Panc1 (cell line): Measurements from ENCODE around the gene LGALS13. TPM values are rescaled to one million over a fixed set of nuclear protein-coding genes. Genes with fewer than 3 reads are reported as not detected.
"Not testable (repeated sequence)": the region's sequence is repeated elsewhere in the genome, so short reads cannot be mapped to it uniquely, and the experiment has no call there.

ENCODE experiments used
- ATAC-seq: fragments of 200-7000 bp; cut with Tn5 transposase; 2 replicates; pipeline ENCODE4 v1.9.1; 2020; ENCODE audit warnings: mild to moderate bottlenecking, moderate library complexity
- BruUV-seq: library from RNA; stranded (reverse); fragments of 400-500 nt; replicated peaks from 2 replicates; lab custom pipeline; 2021; lab: Mats Ljungman, UMichigan
- CTCF ChIA-PET: fragments of 300-600 bp; sonication (Branson Sonifier 250); formaldehyde crosslinking; loops from one replicate; lab custom pipeline; 2022; ENCODE audit warnings: antibody characterized with exemption; lab: Charles Lee
- POLR2A ChIA-PET: fragments of 300-600 bp; sonication (Branson Sonifier 250); formaldehyde crosslinking; loops from one replicate; lab custom pipeline; 2022; ENCODE audit warnings: antibody characterized with exemption; lab: Charles Lee
- DNase-seq: peaks from one replicate; pipeline ENCODE4 v3.0.0-alpha.2; 2010; ENCODE audit warnings: low read depth, low spot score
- H3K27ac ChIP-seq: 2 replicates; pipeline ENCODE4 v1.5.1; 2011; ENCODE audit warnings: mild to moderate bottlenecking, low read length, inconsistent platforms
- H3K27me3 ChIP-seq: fragments of 200-500 bp; sonication (Bioruptor generic); 2 replicates; pipeline ENCODE4 v1.6.0; 2014; ENCODE audit warnings: low read length, inconsistent platforms; ENCODE audit not compliant: control insufficient read depth, insufficient read depth
- H3K36me3 ChIP-seq: fragments of 200-500 bp; sonication (Bioruptor generic); 2 replicates; pipeline ENCODE4 v1.5.1; 2014; ENCODE audit warnings: inconsistent platforms, mild to moderate bottlenecking, low read length, moderate library complexity; ENCODE audit not compliant: control insufficient read depth, insufficient read depth
- H3K4me1 ChIP-seq: 2 replicates; pipeline ENCODE4 v1.5.1; 2011; ENCODE audit warnings: inconsistent platforms, mild to moderate bottlenecking, low read length, moderate library complexity; ENCODE audit not compliant: control insufficient read depth, insufficient read depth
- H3K4me3 ChIP-seq, 2 experiments: 2 replicates each; pipeline ENCODE4 v1.5.1; 2011 to 2012; ENCODE audit warnings: low read depth in 2 of 2, low read length in 2 of 2, mild to moderate bottlenecking in 2 of 2, inconsistent platforms in 1 of 2, moderate library complexity in 1 of 2
- H3K9me3 ChIP-seq: fragments of 200-500 bp; sonication (Bioruptor generic); 2 replicates; pipeline ENCODE4 v1.5.1; 2014; ENCODE audit warnings: low read depth, mild to moderate bottlenecking, inconsistent platforms, low read length, moderate library complexity; ENCODE audit not compliant: control insufficient read depth, insufficient read depth
- CTCF ChIP-seq: fragments of 450-650 bp; IDR thresholded peaks from 2 replicates; pipeline ENCODE4 v1.5.1; 2017; ENCODE audit warnings: mild to moderate bottlenecking
- POLR2AphosphoS5 ChIP-seq: IDR thresholded peaks from 2 replicates; pipeline ENCODE4 v1.6.1; 2012; ENCODE audit warnings: mild to moderate bottlenecking, low read depth, low read length, moderate library complexity
- REST ChIP-seq, 2 experiments: IDR thresholded peaks; 2 replicates each; pipeline ENCODE4 v1.6.1; 2011 to 2012; ENCODE audit warnings: low read depth in 2 of 2, control low read depth in 1 of 2, low read length in 1 of 2, mild to moderate bottlenecking in 1 of 2, moderate library complexity in 1 of 2; ENCODE audit not compliant: insufficient read depth in 1 of 2
- SIN3A ChIP-seq: IDR thresholded peaks from 2 replicates; pipeline ENCODE4 v1.6.1; 2012; ENCODE audit warnings: low read depth, mild to moderate bottlenecking, low read length, moderate library complexity, borderline replicate concordance; ENCODE audit not compliant: insufficient read depth
- TCF7L2 ChIP-seq: IDR thresholded peaks from 2 replicates; pipeline ENCODE4 v1.6.1; 2011; ENCODE audit warnings: mild to moderate bottlenecking, low read depth, low read length, inconsistent platforms
- in situ Hi-C: cut with HindIII; loops from 2 replicates; pipeline ENCODE4 v1.10.0; 2016; ENCODE audit warnings: low sequenced_read_pairs, low pct_unique_long_range_greater_than_20kb
- intact Hi-C: fragments of 100-400 bp; cut with micrococcal nuclease; formaldehyde crosslinking; loops from one replicate; pipeline ENCODE4 v1.10.0; 2022; ENCODE audit not compliant: unreplicated experiment
- total RNA-seq: library from RNA; stranded (reverse); gene quantifications from one replicate; pipeline ENCODE4 v1.2.1, GENCODE V29; 2021; ENCODE audit not compliant: unreplicated experiment

The LGALS13 gene
- total RNA-seq, 1 experiment from 2014 or later = not detected

GRCh38 chr19:39627631-39628030 lies 25.3 kb downstream of the LGALS13 start:
- in situ Hi-C loops = not testable (repeated sequence)

GRCh38 chr19:39631178-39631577 lies 28.9 kb downstream of the LGALS13 start:
- no TSS peak for BruUV-seq
- TF ChIP-seq REST (IDR thresholded peaks at IDR 0.05; ENCODE audit: insufficient read depth in 1 of 2, low read depth in 2 of 2, low read length in 1 of 2) (no peak), TCF7L2 (no peak), CTCF (no peak; the same call in 1 of the 2 replicates), SIN3A (no peak), POLR2AphosphoS5 (no peak)
- Histone ChIP-seq H3K9me3 (no peaks in the 10 kb centered on the region), H3K36me3 (no peaks in the 10 kb centered on the region), H3K4me3 (no peak overlapping the region), H3K4me1 (no peaks in the 10 kb centered on the region), H3K27me3 (peaks cover 60% of the 10 kb centered on the region), H3K27ac (no peak overlapping the region)
- DNase-seq = peak; percentile 56
- in situ Hi-C loops (no loop called here), intact Hi-C loops (no loop called here)
- ChIA-PET POLR2A (interaction anchor here (0.6 to 1.0 kb wide), 3 partner anchors 40 to 624 kb away, joined by 3 to 5 read pairs (median 3); no protein-coding TSS in a partner anchor), CTCF (no interaction called here)
- peak; percentile 47 for ATAC-seq

More at GRCh38 chr19:39627631-39628030, 25.3 kb downstream of the LGALS13 start:
- not testable (repeated sequence) for BruUV-seq, H3K4me3 ChIP-seq, H3K36me3 ChIP-seq, H3K4me1 ChIP-seq, H3K9me3 ChIP-seq, H3K27ac ChIP-seq
- peak; percentile 94; the same call in 1 of the 2 replicates for TF ChIP-seq CTCF
- POLR2A ChIA-PET = interaction anchor here (0.7 to 1.1 kb wide), 4 partner anchors 26 to 499 kb away, joined by 3 to 5 read pairs (median 4); no protein-coding TSS in a partner anchor
- peak; percentile 82 for DNase-seq
- peak; percentile 85 for ATAC-seq
- peaks cover 79% of the 10 kb centered on the region for H3K27me3 ChIP-seq
- CTCF ChIA-PET = interaction anchor here (0.5 to 5.0 kb wide), 18 partner anchors 13 to 338 kb away, joined by 3 to 102 read pairs (median 4); no protein-coding TSS in a partner anchor
- intact Hi-C loops = loop anchor here (1.0 kb wide), 1 partner anchor 76 kb away; no protein-coding TSS in a partner anchor
